ELF-1 (cell line): Measurements from ENCODE around the gene RUNX2.

Experiments used
- DNase-seq: peaks from one replicate; pipeline ENCODE4 v3.0.0-alpha.2; 2016; ENCODE audit warnings: low read depth, low spot score

The RUNX2 gene

DNA sequence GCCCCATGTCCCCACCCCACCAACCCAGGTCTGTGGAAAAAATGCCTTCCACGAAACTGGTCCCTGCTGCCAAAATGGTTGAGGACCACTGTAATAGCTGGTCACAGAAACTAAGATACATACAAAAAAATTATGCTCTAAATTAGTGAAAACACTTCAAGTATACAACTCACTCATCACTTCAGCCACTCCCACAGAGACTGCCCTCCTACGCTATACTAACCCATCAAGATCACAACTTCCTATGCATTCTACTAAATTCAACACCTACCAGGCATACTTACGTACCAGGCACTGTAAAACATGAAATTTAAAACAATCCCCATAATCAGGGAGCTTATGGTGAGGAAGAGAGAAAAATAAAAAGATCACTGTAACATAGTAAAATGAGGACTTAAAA is 22.9 kb downstream of the RUNX2 start:
- no peak for DNase-seq

GRCh38 chr6:45351667-45352066 is 23.5 kb downstream of the RUNX2 start:
- no peak for DNase-seq

DNA sequence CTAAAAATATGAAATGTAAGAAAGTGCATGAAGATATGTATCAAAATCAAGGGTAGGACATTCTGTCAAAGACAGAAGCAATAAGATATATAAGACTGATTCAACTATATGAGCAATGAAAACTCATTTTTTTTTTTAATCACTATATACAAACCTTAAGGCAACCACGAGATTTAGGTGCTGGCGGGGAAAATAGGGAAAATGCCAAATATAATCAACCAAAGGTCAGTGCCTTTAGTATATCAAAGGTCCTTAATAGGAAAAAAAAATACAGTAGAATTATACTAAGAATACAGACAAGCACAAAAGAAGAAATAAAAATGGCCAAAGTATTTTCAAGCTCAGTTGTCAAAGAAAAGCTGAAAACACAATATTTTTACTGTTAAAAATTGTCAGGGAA is 25.5 kb downstream of the RUNX2 start:
- no peak for DNase-seq

DNA sequence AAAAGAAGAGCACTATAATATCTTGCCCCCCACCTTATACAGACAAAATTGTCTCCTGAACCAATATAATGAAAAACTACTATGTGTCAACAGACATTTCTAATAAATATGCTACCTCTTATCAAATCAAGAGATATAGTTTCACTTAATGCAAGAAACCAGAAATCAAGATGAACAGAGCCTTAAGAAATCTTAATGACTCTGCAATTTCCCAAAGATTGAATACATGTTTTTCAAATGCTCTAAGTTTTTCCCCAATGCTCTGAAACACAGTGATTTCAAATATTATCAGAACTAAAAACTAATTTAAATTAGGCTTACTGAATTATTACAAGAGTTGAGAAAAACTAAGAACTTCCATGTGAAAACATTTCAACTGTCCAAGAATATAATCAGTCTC is 36.3 kb downstream of the RUNX2 start:
- no peak for DNase-seq

DNA sequence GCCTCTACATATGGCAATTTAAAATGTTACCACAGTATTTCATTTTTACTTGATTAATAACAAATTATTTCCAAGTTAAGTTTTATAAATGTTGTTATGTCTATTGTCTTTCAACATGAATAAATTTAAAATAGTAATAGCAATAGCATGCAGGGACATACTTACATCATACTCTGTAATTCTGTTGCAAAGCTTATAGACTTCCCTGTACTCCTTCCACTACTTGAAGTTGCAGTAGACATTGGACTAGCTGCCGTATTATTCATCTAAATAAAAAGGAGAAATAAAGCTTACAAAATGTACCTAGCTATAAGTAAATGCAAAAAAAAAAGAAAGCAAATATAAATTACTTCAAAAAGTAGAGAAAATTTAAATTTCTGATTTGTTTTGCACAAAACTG is 36.9 kb downstream of the RUNX2 start:
- no peak for DNase-seq

- no peak for DNase-seq
Observed at GRCh38 chr6:45366534-45366933, 38.4 kb downstream of the RUNX2 start.

DNA sequence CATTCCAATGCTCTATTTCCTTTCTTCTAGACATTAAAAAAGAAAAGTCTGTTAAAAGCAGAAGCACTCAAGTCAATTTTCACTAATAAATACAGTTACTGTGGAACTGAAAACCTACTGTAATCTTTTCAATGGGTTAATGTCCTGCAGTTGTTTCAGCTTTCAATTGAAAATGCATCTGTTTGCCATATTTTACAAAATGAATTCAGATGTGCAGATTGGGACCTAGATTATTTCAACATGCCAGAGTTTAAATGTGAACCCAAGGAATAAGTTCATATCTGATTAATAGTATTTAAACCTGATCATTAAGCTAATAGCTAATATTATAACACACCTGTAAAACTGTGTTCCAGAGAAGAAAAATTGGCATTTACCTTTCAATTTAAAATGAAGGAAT is 39.9 kb downstream of the RUNX2 start:
- DNase-seq: no peak

- no peak for DNase-seq
Observed at GRCh38 chr6:45369870-45370269, 41.7 kb downstream of the RUNX2 start.

DNA sequence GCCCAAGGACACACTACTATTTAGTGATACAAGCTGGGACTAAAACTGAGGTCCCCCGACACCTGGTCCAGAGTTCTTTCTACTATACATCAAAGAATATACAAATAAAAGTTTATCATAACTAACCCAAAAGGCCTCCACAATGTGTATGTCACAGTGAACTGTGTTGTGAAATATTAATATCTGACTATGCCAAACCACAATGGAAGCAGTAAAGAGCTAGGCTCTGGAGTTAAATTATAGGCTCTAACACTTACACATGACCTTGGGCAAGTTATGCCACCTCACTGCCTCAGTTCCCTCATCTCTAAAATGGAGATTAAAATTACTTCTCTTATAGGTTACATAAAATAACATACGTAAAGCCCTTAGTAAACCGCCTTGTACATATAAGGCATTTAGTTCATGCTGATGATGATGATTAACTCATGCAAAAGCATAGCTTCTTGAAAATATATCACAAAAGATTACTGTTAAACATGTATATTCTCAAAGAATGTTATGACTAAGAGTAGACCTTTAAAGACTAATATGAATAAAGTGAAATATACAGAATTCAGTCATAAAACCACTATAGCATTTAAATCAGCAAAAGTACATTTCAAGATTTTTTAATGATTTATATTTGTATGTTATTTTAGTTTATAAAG is 43.9 kb downstream of the RUNX2 start:
- DNase-seq: no peak

DNA sequence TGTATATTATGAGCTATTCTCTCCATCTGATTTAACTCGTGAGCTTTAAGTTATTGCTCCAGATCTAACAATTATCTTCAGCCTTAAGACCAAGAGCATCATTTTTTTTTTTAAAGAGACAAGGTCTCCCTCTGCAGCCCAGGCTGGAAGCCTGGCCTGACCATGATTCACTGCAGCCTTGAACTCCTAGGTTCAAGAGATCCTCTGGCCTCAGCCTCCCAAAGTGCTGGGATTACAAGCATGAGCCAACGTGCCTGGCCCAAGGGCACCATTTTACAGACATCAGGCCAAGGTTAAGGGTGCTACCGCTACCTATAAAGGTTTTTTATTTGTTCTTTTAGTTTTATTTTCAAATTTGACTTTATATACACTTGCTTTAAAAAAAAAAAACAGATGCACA is 47.3 kb downstream of the RUNX2 start:
- no peak for DNase-seq

GRCh38 chr6:45376310-45377042 is 48.3 kb downstream of the RUNX2 start:
- no peak for DNase-seq

DNA sequence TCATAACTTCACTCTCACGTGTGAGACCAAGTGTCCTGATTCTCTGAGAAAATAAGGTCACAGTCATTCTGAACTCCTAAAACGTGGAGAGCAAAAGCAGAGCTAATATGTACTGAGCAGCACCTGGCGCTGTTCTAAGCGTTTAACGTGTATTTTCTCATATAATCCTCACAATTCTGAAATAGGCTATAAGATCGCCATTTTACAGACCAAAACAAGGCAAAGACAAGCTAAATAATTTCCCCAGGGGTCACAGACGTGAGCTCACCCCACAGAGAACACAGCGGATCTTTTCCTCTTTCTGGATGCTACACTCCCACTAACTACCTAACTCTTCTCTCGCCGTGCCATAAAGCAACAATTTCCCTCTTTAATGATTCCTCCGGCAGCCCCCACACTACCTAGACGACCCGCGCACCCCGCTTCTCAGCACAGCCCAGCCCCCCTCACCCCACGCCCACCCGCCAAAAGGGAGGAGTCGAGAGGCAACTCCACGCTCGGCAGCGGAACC is 49.0 kb downstream of the RUNX2 start:
- DNase-seq: no peak

DNA sequence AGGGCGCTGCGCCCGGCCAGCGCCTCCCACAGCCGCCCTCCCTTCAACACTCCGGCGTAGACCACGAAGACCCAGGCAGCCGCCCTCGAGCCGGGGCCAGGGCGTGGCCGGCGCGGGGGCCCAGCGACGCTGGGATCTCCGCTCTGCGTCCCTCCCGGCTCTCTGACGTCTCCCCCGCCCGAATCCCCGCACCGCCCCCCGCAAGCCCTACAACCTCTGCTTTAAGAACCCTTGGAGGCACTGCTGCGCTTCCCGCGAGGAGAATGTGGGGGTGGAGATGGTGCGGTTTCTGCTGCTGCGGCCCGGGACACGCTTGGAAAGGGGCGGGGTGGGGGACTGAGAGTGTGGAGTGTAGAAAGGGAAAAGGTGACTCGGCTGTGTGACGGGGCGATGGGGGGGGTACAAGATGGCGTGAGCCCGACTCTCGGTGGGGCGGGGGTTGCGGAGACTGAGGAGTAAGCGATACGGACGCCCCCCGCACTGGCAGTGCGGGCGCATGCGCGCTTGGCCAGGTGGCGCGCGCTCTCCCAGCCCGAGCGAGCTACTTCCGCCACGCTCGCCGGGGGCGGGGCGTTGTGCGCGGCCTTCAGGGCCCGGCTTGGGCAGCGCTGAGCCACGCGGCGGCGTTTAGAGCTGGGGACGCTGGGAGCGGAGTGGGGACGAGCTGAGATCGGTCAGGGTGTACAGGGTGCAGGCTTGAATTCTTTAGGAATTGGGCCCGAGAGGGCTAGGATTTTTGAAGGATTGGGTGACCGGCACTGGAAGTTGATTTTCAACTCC is 49.6 kb downstream of the RUNX2 start, which contains the start of gene SUPT3H:
Gene SUPT3H (minus strand): TSS at position 381 of the 780 bp plus-strand sequence.
- peak; percentile 97 for DNase-seq

GRCh38 chr6:45378334-45378926 is 50.3 kb downstream of the RUNX2 start:
- DNase-seq: no peak

DNA sequence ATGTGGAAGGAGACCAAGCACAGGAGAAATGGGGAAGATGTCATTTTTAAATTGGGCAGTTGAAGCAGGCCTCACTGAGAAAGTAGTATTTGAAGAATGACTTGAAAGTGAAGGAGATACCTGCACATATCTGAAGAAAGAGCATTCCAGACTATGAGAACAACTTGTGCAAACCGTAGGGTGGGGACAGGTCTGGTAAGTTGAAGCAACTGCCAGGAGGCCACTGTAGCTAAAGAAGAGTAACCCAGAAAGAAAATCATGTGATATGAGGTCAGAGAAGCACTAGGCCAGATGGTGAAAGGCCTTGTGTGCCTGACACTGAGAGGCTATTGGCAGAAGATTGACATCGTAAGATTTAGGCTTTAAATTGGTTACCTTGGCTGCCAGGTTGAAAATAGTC is 54.3 kb downstream of the RUNX2 start:
- DNase-seq: no peak

- no peak for DNase-seq
Observed at GRCh38 chr6:45386501-45386900, 58.4 kb downstream of the RUNX2 start.

- no peak for DNase-seq
Observed at GRCh38 chr6:45387236-45387635, 59.1 kb downstream of the RUNX2 start.

- no peak for DNase-seq
Observed at GRCh38 chr6:45388328-45388727, 60.2 kb downstream of the RUNX2 start.

- peak; percentile 8 for DNase-seq
Observed at GRCh38 chr6:45394586-45395095, 66.5 kb downstream of the RUNX2 start.

DNA sequence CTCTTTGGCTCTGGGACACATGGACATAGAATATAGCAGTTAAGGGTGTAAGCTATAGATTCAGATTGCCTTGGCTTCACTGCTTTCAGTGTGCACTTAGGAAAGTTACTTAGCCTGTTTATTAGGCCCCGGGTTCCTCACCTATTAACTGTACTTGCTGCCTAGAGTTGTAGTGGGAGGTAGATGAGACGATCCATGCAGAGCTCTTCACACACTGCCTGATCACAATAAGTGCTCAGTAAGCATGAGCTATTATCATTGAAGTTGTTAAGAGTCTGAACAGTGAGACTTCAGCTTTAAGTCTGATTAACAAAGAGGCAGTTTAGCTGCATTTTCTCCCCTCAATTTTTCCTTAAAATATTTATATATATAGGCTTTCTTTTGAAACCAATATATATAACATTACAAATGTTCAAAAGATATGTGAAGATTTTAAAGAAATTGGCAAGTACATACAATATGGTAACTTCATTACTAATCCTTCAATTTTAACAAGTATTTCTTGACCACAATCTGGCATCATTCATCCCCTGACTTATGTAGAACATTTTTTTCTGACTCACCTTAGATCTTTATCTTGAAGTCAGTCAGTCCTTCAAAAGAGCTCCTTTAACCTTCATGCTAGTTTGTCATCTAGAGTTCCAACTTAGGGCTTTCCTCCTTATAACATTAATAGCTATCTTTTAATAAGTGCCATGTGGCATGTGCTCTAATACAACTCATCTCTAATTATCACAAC is 70.1 kb downstream of the RUNX2 start:
- DNase-seq: no peak

DNA sequence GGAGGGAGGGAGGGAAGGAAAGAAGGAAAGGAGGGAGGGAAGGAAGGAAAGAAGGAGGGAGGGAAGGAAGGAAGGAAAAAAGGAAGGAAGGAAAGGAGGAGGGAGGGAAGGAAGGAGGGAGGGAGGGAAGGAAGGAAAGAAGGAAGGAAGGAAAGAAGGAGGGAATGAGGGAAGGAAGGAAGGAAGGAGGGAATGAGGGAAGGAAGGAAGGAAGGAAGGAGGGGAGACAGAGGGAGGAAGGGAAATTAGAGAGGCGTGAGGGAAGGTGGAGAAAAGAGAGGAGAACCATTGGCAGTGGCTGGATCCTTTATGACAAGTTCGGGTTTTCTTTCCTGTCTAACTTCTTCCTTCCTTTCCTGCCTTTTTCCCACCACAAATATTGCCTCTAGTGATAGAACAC is 71.9 kb downstream of the RUNX2 start:
- DNase-seq: no peak
